Uterus (tissue), 2 donors: Measurements from ENCODE around the gene RHEX.

Experiments used
- POLR2A ChIP-seq, 2 donors: fragments of 450-650 bp; IDR thresholded peaks; one replicate each; pipeline ENCODE4 v1.6.1; 2016; ENCODE audit warnings: antibody characterized with exemption in 2 of 2, mild to moderate bottlenecking in 1 of 2, moderate library complexity in 1 of 2
- TF ChIP-seq, protein P1 (sequence below), 4 experiments: fragments of 200-600 bp in 2 of 4; fragments of 450-650 bp in 2 of 4; sonication (generic) in 2 of 4; IDR thresholded peaks; one replicate each; pipeline ENCODE4 v1.5.1; 2016 to 2019; ENCODE audit warnings: antibody characterized with exemption in 4 of 4, mild to moderate bottlenecking in 2 of 4, moderate library complexity in 1 of 4

DNA sequence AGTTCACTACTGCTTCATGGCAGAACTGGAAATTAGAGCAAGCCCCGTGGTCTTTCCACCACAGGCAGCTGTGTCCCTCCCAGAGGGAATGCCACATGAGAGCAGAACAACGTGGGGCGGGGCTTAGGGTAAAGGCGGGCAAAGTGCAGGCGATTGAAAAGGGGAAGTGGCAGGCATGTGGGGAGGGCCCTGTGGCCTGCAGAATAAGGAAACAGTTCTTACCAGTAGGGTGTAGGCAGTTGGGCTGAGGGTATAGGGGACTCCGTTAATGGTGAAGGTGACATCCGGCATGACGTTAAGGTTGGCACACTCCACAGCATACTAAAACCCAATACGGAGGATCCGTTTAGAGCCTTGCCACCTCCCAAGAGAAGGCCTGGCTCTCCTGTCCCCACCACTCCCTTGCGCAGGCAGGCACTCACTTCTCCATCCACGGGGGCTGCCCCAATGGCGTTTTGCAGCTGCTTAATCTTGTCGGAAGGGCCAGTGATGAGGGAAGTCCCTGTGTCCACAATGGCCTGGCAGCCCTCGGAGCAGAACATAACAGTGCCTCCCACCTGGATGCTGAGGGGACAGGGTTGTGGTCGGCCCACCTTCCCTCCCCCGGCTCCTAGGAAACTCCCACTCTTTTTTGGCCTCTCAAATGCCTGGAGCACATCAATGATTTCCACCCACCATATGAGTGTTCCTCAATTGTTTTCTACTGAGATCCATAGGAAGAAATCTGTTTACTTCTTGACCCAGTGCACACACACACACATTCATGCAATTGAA lies 40.7 kb upstream of the RHEX start:
- TF ChIP-seq, protein P1, sequence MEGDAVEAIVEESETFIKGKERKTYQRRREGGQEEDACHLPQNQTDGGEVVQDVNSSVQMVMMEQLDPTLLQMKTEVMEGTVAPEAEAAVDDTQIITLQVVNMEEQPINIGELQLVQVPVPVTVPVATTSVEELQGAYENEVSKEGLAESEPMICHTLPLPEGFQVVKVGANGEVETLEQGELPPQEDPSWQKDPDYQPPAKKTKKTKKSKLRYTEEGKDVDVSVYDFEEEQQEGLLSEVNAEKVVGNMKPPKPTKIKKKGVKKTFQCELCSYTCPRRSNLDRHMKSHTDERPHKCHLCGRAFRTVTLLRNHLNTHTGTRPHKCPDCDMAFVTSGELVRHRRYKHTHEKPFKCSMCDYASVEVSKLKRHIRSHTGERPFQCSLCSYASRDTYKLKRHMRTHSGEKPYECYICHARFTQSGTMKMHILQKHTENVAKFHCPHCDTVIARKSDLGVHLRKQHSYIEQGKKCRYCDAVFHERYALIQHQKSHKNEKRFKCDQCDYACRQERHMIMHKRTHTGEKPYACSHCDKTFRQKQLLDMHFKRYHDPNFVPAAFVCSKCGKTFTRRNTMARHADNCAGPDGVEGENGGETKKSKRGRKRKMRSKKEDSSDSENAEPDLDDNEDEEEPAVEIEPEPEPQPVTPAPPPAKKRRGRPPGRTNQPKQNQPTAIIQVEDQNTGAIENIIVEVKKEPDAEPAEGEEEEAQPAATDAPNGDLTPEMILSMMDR (IDR thresholded peaks at IDR 0.05), result no peak
- no peak for TF ChIP-seq POLR2A (IDR thresholded peaks at IDR 0.05)
